ENCODE measurements around the gene MOV10L1.
"Not testable (repeated sequence)": the region's sequence is repeated elsewhere in the genome, so short reads cannot be mapped to it uniquely, and the experiment has no call there.

MOV10L1 gene

GRCh38 chr22:50203288-50203687, 113.5 kb downstream of the MOV10L1 start:
- no peak for DNase-seq (ENCODE audit: low read depth, low spot score)

DNA sequence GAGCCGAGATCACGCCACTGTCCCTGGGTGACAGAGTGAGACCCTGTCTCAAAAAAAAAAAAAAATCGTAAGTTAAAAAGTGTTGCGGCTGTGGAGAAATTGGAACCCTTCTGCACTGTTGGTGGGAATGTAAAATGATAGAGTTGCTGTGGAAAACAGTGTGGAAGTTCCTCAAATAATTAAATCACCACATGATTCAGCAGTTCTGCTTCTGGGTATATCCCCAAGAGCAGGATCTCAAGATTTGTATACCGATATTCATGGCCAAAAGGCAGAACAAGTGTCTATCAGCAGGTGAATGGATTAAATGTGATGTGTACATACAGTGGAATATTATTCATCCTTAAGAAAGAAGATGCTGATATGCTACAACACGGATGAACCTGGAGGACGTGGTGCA, 114.8 kb downstream of the MOV10L1 start:
- no peak for DNase-seq (ENCODE audit: low read depth, low spot score)

GRCh38 chr22:50204998-50205397, 115.2 kb downstream of the MOV10L1 start:
- DNase-seq (ENCODE audit: low read depth, low spot score) = not testable (repeated sequence)

GRCh38 chr22:50205781-50206569, 116.2 kb downstream of the MOV10L1 start:
- DNase-seq (ENCODE audit: low read depth, low spot score) = no peak

DNA sequence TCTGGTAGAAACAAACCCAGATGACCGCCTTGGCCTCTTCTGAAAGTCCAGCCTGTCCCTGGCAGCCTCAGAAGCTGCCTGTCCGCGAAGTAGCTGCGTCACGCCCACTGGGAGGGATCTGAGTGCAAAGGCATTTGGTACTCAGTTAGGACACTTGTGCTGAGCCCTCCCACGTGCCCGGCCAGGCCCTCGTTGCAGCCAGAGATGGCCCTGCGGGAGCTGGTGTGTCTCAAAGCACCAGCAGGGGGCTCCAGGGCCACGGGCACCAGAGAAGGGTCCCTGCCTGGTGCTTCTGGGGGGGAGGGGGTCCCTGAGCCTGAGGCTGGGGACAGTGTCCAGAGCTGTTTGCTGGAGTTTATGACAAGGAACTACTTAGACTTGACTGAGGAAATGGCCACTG, 116.8 kb downstream of the MOV10L1 start:
- no peak for DNase-seq (ENCODE audit: low read depth, low spot score)

DNA sequence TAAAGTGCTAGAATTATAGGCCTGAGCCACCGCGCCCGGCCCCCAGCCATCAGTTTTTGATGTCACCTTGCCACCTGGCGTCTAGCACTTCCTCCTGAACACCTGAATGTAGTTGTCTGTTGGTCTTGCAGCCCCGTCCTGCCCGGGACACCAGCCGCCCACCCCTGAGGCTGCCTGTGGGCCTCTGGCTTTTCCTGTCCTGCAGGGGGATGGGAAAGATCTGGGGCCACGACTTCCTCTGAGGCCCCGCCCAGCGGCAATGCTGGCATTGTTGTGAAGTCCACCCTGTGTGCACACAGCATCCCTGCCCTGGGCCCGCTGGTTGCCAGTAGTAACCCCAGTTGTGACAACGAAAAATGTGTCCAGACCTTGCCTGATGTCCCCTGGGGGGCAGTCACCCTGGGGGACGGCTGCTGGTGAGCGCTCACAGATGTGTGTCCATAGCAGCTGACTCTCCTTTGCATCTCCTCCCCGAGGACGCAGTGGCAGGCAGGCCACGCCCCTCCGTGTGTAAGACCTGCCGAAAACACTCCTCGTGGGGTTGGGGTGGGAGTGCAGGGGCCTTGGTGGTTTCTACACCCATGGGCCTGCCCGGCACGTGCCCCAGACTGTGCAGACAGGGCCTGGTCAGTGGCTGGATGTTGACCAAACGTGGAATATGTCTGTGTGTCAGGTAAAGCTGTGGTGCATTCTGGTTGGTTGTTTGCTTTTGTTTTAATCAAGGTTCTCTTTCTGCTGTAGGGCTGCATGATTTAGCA, 117.8 kb downstream of the MOV10L1 start:
- no peak for DNase-seq (ENCODE audit: low read depth, low spot score)

DNA sequence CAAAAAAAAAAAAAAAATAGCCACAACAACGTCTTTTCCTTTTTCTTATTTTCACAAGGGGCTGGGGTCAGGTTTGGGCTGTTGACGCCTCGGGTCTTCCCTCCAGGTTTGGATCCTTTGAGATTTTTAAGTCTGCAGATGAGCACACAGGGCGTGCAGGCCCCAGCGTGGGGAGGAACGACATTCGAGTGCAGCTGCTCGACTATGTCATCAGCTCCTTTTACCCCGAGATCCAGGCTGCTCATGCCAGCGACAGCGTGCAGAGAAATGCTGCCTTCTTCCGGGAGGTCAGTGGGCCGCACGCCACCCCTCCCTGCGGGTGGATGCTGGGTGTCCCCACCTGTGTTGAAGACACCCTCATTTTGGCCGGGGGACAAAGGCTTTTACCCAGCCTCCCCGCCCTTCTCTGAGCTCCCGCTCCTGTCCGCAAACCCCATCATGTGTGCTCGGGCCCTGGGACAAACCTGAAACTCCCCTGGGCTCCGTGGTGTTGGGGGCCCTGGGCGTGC, 118.7 kb downstream of the MOV10L1 start:
- DNase-seq (ENCODE audit: low read depth, low spot score) = no peak

GRCh38 chr22:50208939-50209892, 119.4 kb downstream of the MOV10L1 start:
- no peak for DNase-seq (ENCODE audit: low read depth, low spot score)

DNA sequence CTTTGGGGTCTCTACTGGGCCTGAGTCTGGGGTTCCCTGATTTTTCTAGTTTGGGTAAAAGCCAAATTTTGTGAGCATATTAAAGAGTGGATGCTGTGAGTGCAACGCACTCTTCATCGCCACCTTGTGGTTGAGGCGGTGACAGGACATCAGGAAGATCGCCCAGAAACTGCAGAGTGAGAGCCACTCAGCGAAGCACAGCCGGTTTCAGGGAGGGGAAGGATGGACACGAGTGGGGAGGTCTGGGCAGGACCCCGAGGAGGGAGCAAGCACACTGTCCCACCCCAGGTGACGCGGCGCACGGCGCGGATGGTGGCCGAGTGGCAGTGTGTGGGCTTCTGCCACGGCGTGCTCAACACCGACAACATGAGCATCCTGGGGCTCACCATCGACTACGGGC, 120.1 kb downstream of the MOV10L1 start:
- no peak for DNase-seq (ENCODE audit: low read depth, low spot score)

DNA sequence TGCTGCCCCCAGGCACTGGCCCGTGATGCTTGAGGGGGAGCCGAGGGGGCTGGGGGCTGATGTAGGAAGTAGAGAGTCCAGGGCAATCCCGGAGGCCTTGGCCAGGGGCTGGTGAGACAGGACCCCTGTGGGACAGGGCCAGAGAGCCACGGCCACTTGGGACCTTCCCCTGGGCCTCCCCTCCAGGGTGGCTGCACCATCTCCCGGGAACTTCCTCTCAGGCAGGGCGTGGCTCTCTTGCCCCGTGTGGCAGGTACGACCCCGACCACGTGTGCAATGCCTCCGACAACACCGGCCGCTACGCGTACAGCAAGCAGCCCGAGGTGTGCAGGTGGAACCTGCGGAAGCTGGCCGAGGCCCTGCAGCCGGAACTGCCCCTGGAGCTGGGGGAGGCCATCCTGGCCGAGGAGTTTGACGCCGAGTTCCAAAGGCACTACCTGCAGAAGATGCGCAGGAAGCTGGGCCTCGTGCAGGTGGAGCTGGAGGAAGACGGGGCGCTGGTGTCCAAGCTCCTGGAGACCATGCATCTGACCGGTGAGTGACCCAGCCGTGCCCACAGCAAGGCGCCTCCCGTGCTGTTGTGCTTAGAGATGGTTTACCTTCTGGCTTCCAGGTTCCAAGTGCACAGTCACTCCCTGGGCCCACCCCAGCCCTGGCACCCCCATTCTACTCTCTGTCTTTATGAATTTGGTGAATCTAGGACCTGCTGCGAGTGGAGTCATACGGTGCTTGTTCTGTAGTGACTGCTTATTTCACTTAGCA, 120.8 kb downstream of the MOV10L1 start:
- DNase-seq (ENCODE audit: low read depth, low spot score) = no peak

GRCh38 chr22:50211147-50211546, 121.3 kb downstream of the MOV10L1 start:
- DNase-seq (ENCODE audit: low read depth, low spot score) = no peak
